ENCODE measurements around the gene SLIT1. TPM values are rescaled to one million over a fixed set of nuclear protein-coding genes. Genes with fewer than 3 reads are reported as not detected.

The SLIT1 gene
- total and polyA plus RNA-seq, 8 donors = 0.20 to 7.0 (median 3.7) TPM

GRCh38 chr10:97224483-97225435 lies 39.0 kb upstream of the SLIT1 start:
- ATAC-seq = no peak
- intact Hi-C loops (cut with DNase I) = no loop called here
- H3K36me3 ChIP-seq = peaks cover 0 to 42% of the 10 kb centered on the region in 2 donors

GRCh38 chr10:97222326-97222961 lies 36.7 kb upstream of the SLIT1 start:
- intact Hi-C loops (cut with DNase I) = no loop called here
- ATAC-seq (peak; percentile 51), DNase-seq (peak in 2 of 4 donors; percentile 15 to 71)
- no peak overlapping the region for H3K4me3 ChIP-seq
- peaks cover 0 to 30% of the 10 kb centered on the region in 2 donors for H3K4me1 ChIP-seq
- H3K27me3 ChIP-seq = no peaks in the 10 kb centered on the region
- H3K9me3 ChIP-seq = no peaks in the 10 kb centered on the region
- H3K27ac ChIP-seq = no peak overlapping the region
- H3K36me3 ChIP-seq = peaks cover 0 to 25% of the 10 kb centered on the region in 2 donors
- no peak for TF ChIP-seq CTCF (IDR thresholded peaks at IDR 0.05)

More at GRCh38 chr10:97224483-97225435, 39.0 kb upstream of the SLIT1 start:
- Histone ChIP-seq H3K9me3 (no peaks in the 10 kb centered on the region), H3K4me3 (no peak overlapping the region), H3K4me1 (peaks cover 0 to 20% of the 10 kb centered on the region in 2 donors), H3K27me3 (no peaks in the 10 kb centered on the region), H3K27ac (no peak overlapping the region)
- DNase-seq = no peak
- no peak for TF ChIP-seq CTCF (IDR thresholded peaks at IDR 0.05)

GRCh38 chr10:97220355-97220754 lies 34.6 kb upstream of the SLIT1 start:
- peak in 2 of 4 donors; percentile 31 to 50 for DNase-seq
- ATAC-seq = peak; percentile 88
- Histone ChIP-seq H3K36me3 (peaks cover 0 to 12% of the 10 kb centered on the region in 2 donors), H3K9me3 (no peaks in the 10 kb centered on the region), H3K4me3 (no peak overlapping the region), H3K4me1 (peaks cover 0 to 30% of the 10 kb centered on the region in 2 donors), H3K27ac (no peak overlapping the region), H3K27me3 (no peaks in the 10 kb centered on the region)
- intact Hi-C loops (cut with DNase I) = no loop called here
- TF ChIP-seq CTCF (IDR thresholded peaks at IDR 0.05) = no peak

GRCh38 chr10:97217299-97217698 lies 31.5 kb upstream of the SLIT1 start:
- no peak for ATAC-seq
- Histone ChIP-seq H3K4me3 (no peak overlapping the region), H3K27me3 (no peaks in the 10 kb centered on the region), H3K36me3 (no peaks in the 10 kb centered on the region), H3K27ac (no peak overlapping the region), H3K4me1 (peaks cover 0 to 17% of the 10 kb centered on the region in 2 donors), H3K9me3 (no peaks in the 10 kb centered on the region)
- no peak for DNase-seq
- intact Hi-C loops (cut with DNase I) = no loop called here
- TF ChIP-seq CTCF (IDR thresholded peaks at IDR 0.05) = no peak
